Renal cortex interstitium (tissue), 11 donors: ENCODE results near the gene LRRC4C. TPM values are rescaled to one million over a fixed set of nuclear protein-coding genes. Genes with fewer than 3 reads are reported as not detected.

Experiments used
- DNase-seq, 11 donors: peaks; one replicate each; pipeline ENCODE4 v3.0.0-alpha.2; 2013; ENCODE audit warnings: low read depth in 9 of 11, low spot score in 4 of 11; ENCODE audit errors: extremely low read depth in 1 of 11
- polyA plus RNA-seq, 3 donors: library from polyadenylated mRNA; unstranded; fragments of 120-200 nt; gene quantifications; one replicate each; pipeline ENCODE4 v1.2.1, GENCODE V29; 2013; ENCODE audit not compliant: insufficient read length in 3 of 3

LRRC4C gene
- polyA plus RNA-seq, 3 donors: 12.7 to 17.1 (median 13.0) TPM

GRCh38 chr11:41301023-41301422 lies 158.4 kb downstream of the LRRC4C start:
- DNase-seq: no peak

GRCh38 chr11:41289408-41289807 lies 170.0 kb downstream of the LRRC4C start:
- no peak for DNase-seq

- DNase-seq: no peak
These were observed 172.7 kb downstream of the LRRC4C start for GRCh38 chr11:41286751-41287150.

- DNase-seq: no peak
These were observed 175.1 kb downstream of the LRRC4C start for GRCh38 chr11:41284354-41284753.

GRCh38 chr11:41283191-41283930 lies 176.1 kb downstream of the LRRC4C start:
- DNase-seq: no peak

GRCh38 chr11:41282395-41282794 lies 177.1 kb downstream of the LRRC4C start:
- DNase-seq: no peak

- DNase-seq: no peak
These were observed 178.2 kb downstream of the LRRC4C start for GRCh38 chr11:41281131-41281742.

- no peak for DNase-seq
These were observed 184.6 kb downstream of the LRRC4C start for GRCh38 chr11:41274831-41275230.

GRCh38 chr11:41273908-41274307 lies 185.5 kb downstream of the LRRC4C start:
- no peak for DNase-seq

GRCh38 chr11:41267451-41267850 lies 192.0 kb downstream of the LRRC4C start:
- no peak for DNase-seq

- DNase-seq: no peak
These were observed 203.4 kb downstream of the LRRC4C start for GRCh38 chr11:41256041-41256440.

GRCh38 chr11:41254966-41255365 lies 204.5 kb downstream of the LRRC4C start:
- DNase-seq: no peak

GRCh38 chr11:41250408-41250935 lies 209.0 kb downstream of the LRRC4C start:
- DNase-seq: no peak

- DNase-seq: no peak
These were observed 211.8 kb downstream of the LRRC4C start for GRCh38 chr11:41247621-41248020.

GRCh38 chr11:41246399-41246745 lies 213.1 kb downstream of the LRRC4C start:
- no peak for DNase-seq

- DNase-seq: no peak
These were observed 213.6 kb downstream of the LRRC4C start for GRCh38 chr11:41245704-41246398.

GRCh38 chr11:41245184-41245583 lies 214.3 kb downstream of the LRRC4C start:
- no peak for DNase-seq

GRCh38 chr11:41237382-41237781 lies 222.1 kb downstream of the LRRC4C start:
- DNase-seq: peak in 8 of 11 donors; percentile 3 to 43 (median 16)

GRCh38 chr11:41235668-41236067 lies 223.8 kb downstream of the LRRC4C start:
- no peak for DNase-seq
